Subcutaneous adipose tissue (tissue), 4 donors: Measurements from ENCODE around the gene ADAMTS7. TPM values are rescaled to one million over a fixed set of nuclear protein-coding genes. Genes with fewer than 3 reads are reported as not detected.

Experiments
- CTCF ChIP-seq: fragments of 450-650 bp; IDR thresholded peaks from one replicate; pipeline ENCODE4 v1.5.1; 2016; ENCODE audit warnings: low read depth, mild to moderate bottlenecking, control low read depth, antibody characterized with exemption, moderate library complexity
- total RNA-seq, 4 donors: library from RNA; depleted of rRNA; stranded (reverse); fragments of >200 nt; gene quantifications; one replicate each; pipeline ENCODE4 v1.1.0, GENCODE V29; 2016

ADAMTS7 gene
- total RNA-seq, 4 donors from 2014 or later: 4.6 to 10.2 (median 7.8) TPM

- no peak for TF ChIP-seq CTCF
These were observed 32.8 kb downstream of the ADAMTS7 start for GRCh38 chr15:78778422-78778821.

GRCh38 chr15:78775472-78775871, 35.8 kb downstream of the ADAMTS7 start:
- TF ChIP-seq CTCF: no peak

GRCh38 chr15:78772738-78773137, 38.5 kb downstream of the ADAMTS7 start:
- no peak for TF ChIP-seq CTCF

- no peak for TF ChIP-seq CTCF
These were observed 42.5 kb downstream of the ADAMTS7 start for GRCh38 chr15:78768531-78769408.

GRCh38 chr15:78768096-78768495, 43.2 kb downstream of the ADAMTS7 start:
- TF ChIP-seq CTCF: no peak

- no peak for TF ChIP-seq CTCF
These were observed 43.8 kb downstream of the ADAMTS7 start for GRCh38 chr15:78767331-78767951.

GRCh38 chr15:78766041-78766440, 45.2 kb downstream of the ADAMTS7 start:
- no peak for TF ChIP-seq CTCF
